Fibroblast of skin of back (primary cell): ENCODE data around the gene RIMOC1.
A peak's percentile ranks its signal among the peaks of the same experiment; 100 is the strongest.
"Not testable (repeated sequence)": the region's sequence is repeated elsewhere in the genome, so short reads cannot be mapped to it uniquely, and the experiment has no call there.

Experiments used
- DNase-seq: peaks from one replicate; pipeline ENCODE4 v3.0.0-alpha.2; 2013

RIMOC1 gene

DNA sequence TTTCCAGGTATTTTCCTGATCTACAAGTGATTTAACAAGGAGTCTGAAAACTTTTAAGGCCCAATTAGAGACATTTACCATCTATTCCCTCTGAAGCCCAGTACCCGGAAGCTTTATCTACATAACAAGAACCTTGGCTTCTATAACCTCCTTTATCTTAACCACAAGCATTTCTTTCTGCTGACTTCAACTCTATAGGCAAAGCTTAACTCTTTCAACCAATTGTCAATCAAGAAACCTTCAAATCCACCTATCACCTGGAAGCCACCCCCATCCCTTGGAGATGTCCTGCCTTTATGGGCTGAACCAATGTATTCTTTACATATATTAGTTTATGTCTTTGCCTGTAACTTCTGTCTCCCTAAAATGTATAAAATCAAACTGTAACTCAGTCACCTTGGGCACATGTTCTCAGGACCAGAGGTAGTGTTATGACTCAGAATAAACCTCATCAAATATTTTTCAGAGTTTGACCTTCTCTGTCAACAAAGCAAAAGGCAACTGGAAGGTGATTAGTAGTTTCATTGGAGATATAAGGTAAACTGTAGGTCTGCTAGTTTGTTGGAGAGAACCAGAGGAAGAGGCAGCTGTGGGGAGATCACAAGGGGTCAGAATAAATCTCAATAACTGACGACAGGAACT lies 13.0 kb upstream of the RIMOC1 start:
- DNase-seq: no peak

DNA sequence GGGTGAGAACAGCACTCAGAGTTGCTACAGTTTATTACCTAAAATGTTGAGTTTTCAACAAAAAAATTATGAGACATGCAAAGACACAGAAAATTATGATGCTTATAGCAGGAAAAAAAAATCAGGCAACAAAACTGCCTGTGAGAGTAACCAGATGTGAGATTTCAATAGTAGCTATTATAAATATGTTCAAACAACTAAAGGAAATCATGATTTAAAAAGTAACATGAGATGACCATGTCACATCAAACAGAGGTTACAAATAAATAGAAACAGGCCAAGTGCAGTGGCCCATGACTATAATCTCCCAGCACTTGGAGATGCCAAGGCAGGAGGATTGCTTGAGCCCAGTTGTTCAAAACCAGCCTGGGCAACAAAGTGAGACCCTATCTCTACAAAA lies 12.1 kb upstream of the RIMOC1 start:
- no peak for DNase-seq

DNA sequence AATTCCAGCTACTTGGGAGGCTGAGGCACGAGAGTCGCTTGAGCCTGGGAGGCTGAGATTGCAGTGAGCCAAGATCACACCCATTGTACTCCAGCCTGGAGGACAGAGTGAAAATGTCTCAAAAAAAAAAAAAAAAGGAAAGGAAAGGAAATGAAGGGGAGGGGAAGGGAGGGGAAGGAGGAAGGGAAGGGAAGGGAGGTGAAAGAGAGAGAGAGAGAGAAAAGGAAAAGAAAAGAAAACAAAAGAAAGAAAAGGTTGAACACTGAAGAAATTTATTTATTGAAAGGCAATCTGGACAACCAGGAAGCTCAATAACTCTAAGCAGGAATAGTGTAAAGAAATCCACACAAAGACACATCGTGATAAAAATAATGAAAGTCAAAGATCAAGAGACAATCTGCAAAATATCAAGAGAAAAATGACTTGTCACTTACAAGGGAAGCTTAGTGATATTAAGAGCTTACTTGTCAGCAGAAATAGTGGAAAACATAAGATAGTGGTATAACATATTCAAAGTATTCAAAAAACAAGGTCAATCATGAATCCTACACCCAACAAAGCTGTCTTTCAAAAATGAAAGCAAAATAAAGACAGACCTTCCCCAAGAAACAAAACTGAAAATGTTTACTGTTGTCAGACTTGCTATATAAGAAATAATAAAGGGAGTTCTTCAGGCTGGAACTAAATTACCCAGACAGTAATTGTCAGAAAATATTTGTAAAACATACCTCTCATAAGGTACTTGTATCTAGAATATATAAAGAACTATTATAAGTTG lies 10.9 kb upstream of the RIMOC1 start:
- DNase-seq: no peak

DNA sequence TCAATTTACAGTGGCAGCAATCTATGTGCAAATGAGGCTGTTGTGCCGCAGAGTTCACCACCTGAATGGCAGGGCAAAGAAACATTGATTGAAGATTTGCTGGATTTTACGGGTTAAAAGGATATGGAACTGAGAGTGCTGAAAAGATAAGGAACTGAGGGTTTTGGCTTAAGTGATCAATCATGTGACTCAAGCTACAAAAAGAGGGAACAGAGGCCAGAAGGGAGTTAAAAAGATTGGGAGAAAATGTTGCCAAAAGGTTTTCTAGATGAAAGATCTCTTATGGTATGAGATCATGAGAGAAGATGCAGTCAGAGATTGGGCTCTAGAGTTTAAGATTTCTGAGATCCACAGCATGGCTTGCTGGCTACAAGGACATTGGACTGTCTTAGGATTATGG lies 7.9 kb upstream of the RIMOC1 start:
- no peak for DNase-seq

DNA sequence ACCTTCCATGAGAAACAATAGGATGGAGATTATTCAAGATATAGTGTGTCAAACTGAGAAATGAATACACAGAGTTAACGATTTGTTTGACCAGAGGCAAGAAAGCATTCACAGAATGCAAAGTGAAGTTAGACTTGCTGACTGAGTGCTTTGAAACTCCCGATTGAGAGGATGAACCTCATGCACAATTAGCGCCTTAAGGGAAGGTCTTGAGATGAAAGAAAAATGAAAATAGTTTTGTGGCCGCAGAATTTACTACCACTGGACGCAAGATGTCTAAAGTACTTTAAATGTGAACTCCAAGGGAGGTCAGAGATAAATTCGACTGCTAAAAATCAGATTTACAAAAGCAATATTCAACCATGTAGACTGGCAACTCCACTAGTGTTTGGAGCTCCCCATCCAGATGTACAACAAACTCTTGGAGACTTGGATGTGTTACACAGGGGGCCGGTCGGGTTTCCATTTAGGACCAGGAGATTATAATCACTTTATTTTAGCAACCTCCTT lies 707 bp upstream of the RIMOC1 start:
- no peak for DNase-seq

DNA sequence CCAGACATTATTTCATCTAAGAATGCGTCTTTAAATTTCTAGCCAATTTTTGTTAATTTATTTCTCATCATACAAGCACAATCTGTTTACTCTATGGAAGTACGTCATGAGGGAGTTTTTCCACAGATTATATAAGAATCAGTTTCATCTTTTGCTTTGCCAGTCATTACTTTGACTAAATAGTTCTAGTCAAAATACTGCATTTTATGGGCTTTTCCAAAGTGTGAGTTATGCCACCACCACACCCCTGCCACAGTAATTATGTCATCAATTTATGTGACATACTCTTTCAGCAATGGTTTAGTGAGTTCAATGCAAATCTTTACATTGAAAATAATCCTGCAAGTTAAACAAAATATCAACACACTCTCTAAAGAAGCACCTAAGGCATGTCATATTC lies 2.0 kb downstream of the RIMOC1 start:
- no peak for DNase-seq

DNA sequence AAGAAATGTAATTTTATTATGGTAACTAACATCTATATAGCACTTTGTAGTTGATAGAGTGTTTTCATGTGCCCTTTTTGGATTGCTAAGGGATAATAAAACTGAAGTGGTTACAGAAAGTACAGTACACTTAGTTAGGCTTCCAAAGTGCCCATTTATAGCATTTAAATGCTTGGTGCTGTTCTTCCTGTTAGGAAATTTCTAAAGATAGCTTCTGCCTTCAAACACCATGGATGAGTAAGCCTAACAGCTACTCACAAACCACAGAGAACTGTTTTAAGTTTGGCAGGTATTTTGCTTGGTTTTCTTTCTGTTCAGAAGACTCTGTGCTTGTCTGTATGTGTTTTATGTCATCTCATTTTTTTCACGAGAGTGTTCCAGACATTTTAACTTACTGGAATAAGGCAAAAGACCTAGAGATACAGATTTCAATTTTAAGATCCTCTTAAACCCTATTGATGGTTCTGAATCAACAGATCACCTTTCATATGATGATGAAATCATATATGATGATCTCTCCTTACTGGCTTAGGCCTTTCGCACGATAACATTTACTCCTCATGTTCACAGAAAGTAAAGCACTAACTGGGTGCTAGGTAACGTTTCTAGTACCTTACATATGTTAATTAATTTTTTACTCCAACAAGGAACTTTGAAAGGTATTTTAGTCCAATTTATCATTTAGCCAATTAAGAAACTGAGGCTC lies 4.4 kb downstream of the RIMOC1 start:
- DNase-seq: peak; percentile 58

DNA sequence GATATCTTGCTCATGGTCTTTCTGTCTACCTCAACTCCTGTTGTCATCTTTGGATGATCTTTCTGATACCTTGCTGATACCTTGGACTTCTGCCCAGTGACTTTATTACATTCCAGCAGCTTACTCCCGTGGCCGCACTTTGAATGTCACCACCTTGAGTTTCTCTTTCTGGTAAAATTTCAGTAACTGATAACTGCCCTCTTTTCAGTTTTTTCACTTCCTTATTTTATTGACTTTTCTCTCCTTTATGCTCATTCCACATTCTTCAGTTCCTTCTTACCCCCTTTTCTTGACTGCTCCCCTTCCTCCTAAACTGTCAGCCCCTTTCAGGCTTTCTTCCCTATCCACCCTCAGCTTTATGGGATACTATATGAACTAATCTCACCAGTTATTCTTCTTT lies 14.0 kb downstream of the RIMOC1 start:
- no peak for DNase-seq

DNA sequence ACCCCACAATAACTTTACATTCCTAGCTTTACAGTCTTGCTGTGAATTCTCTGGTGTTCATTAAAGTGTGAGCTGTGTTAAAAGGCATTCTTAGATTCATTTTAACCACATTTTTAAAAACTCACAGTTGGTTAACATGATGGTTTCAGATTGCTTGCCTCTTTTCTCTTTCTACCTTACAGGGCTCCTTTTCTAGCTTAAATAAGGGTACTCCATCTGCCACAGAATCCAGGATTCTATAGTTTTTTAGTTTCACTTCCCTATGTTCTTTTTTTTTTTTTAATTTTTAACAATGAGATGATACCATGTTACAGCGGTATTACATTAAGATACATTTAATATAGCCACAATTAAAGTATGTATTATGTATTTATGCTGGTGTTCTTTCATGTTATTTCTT lies 17.0 kb downstream of the RIMOC1 start:
- no peak for DNase-seq

DNA sequence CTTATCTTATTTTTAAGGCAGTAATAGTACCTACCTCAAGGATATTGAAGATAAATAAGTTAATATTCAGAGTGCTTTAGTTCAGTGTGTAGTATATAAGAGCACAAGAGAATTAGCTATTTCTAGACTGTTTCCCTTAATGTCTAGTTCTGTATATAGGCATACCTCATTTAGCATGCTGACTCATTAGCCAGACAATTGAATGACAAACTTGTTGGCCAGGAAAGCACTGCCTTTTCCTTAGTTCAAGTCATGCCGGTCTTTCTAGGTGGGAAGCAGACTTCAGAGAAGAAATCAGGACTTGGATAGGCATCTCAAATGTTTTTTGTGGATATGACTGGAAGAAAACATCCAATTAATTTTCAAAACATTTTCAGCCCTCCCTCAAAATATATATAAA lies 17.7 kb downstream of the RIMOC1 start:
- DNase-seq: peak; percentile 36

DNA sequence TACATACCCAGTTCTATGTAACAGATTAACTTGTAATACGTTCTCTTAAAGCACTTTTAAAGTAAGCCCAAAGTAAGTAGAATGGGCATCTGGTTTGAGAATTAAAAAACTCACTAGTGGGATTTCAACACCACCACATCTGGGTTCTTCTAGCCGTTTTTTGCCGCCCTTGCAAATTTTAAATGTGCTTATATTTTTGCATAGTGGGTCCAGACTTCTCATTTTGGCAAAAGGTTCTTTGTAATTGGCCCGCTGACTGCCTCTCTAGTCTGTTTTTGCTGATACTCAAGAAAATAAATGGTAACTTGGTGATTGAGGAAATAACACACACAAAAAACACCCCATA lies 20.4 kb downstream of the RIMOC1 start:
- no peak for DNase-seq

DNA sequence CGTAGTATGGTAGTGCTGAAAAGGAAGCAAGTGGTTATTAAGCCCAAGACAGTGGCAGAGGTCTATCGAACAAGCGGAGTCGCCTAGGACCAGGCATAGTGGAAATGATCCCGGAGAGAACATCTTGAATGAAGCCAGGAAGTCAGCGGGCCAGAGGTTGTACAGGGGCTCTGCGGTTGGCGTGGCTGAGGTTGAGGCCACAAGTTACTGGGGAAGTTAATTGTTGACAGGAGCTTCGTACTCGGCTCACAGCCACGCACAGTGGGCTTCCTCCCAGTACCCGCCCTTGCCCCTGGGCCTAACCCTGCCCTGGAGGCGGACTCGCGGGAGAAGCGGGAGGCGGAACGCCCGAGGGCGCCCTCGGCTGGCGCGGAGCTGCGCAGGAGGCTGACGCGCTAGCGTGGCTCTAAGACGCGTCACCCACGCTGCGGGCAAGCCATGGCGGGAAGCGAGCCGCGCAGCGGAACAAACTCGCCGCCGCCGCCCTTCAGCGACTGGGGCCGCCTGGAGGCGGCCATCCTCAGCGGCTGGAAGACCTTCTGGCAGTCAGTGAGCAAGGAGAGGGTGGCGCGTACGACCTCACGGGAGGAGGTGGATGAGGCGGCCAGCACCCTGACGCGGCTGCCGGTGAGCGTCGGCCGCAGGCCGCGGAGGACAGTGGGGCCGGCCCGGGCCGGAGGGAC lies 20.9 kb downstream of the RIMOC1 start, which contains the start of gene FBXO4:
Gene FBXO4, plus strand, starts transcription at position 410 of the 683 bp plus-strand sequence. Its CDS starts 29 bp downstream, at position 439.
- DNase-seq: peak; percentile 84

DNA sequence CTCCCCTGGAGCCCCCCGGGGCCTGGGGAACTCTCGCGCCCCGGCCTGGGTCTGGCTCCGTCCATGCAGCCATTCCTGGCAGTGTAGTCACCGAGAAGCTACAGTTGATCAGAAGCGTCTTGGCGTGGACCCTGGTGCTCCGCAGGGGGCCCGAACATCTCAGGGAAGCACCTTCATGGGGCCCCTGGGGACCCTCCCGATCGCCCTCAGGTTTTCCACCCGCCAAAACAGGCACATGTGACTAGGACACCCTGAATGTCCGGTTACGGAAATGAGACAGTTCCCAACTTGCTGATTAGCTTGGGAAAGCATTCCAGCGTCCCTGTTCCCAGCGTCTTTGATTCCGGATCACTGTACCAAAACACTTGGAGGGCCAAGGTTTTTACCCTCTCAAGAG lies 21.4 kb downstream of the RIMOC1 start:
- DNase-seq: peak; percentile 59

DNA sequence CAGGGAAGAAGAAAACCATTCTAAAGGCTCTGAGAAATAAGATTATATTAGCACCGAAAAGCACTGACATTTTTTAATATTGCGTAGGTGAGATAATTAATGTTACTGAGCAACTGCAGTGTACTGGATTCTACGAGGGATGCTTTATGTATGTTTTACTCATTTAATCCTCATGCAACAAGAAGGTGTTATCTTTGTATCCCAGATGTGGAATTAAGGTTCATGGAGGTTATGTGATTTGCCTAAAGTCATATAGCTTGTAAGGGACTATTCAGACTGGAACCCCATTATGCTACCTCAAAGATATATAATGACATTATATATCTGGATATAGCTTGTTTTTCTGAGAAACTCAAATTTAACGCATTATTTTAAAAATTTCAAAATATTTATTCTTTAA lies 23.5 kb downstream of the RIMOC1 start:
- DNase-seq: no peak

DNA sequence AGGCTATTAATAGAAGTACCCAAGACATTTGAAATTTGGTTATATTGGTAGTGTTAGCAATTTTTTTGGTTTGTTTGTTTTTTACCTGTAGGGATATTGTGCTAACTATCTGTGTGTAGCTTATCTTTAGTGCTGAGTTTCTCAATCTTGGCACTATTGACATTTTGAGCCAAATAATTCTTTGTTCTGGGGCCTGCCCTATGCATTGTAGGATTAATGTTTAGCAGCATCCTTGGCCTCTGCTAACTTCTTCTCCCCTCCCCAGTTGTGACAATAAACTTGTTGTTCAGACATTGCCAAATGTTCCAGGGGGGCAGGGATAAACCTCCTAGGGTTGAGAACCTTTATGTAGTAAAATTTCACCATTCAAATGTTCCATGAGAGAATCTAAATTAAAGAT lies 24.9 kb downstream of the RIMOC1 start:
- no peak for DNase-seq

DNA sequence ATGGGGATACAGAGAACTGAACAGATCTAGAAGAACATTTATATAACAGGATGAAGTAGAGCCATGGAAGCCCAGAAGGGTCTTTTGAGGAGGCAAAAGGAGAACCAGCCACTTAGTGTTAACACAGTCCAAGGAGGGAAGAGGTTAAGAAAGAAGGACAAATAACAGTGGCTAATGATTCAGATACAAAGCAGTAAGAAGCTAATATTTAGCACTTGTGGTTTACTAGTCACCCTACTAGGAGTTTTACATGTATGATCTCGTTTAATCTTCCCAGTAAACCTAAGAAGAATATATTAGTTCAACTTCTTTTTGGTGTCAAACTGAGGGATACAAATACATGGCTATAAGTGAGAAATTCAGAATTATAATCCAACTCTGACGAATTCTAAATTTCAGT lies 28.6 kb downstream of the RIMOC1 start:
- no peak for DNase-seq

DNA sequence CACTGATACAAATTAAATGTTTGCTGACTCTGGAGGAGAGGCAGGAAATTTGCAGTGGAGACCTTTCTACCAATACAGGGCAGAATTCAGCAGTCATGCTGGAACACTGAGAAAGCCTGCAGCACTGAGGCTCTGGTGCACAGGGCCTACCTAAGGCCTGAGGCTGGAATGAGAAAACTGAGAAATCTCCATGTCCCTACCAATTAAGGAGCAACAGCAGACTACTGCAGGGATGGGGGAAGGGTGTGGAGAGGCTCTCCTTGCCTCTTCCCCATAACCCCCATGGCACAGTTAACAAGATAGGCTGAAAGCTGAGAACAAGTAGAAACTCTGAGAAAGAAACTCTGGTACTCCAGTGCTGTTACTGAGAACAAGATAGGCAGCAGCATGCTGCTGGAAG lies 31.4 kb downstream of the RIMOC1 start:
- DNase-seq: no peak

DNA sequence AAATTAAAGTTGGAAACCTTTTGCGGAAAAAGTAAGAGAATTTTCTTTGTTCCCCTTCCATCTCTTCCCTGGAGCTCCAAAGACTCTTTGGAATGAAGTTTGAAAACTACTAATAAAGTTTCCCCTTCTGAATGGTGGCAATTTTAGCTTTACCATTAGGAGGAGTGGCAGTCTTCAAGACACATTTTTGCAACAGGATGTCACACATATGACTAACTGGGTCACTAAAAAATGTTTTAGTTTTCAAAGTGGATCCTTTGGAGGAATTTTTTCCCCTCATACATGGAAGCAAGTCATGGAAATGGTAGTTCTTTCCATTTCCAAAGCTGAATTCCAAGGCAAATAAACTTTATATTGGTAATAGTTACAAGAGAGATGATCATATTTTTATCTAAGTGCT lies 36.5 kb downstream of the RIMOC1 start:
- DNase-seq: peak; percentile 65

DNA sequence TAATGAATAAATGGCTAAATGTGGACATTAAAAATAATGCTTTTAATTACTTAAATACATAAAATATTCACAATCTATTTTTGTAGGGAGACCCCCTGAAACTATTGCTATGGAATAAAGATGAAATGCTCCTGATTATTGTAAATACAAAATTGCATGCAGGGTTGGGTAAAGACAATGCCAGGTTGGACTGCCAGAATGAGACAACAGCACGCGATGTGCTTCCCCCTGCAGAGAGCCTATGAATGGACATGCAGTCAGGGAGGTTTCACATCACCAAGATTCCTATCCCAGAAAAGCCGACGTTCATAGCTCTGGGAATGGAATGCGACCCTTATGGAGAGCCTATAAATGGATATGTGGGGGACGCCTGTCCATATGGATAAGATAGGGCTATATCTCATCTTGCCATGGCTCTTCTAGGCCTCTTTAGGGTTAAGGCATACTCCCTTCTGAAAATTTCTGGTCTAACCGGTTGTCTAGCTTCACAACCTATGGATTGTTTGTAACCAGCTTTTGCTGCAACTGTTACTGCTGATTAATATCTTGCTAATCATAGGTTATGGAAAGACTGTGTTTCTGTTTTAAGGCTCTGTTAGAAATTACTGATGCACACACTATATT lies 41.3 kb downstream of the RIMOC1 start:
- not testable (repeated sequence) for DNase-seq

DNA sequence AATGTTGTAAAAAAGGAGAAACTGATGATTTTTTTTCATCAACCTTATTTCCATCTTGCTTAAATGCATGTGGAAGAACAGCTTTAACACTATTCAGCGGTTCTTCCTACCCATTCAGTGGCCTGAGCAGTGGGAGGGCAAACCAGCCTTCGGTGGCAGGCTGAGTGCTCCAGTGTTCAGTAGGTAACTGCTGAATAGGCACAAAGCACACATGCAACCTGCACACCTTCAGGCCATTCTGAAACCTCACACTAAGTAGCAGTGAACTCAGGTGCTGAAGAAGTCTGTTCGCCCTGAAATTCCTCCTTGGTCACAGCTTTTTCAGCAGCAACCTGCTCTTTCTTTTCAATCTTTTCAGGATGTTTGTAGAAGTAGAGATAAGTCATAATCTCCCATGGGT lies 47.1 kb downstream of the RIMOC1 start:
- no peak for DNase-seq
